ENCODE results near the gene GPR18.
"Not testable (repeated sequence)": the region's sequence is repeated elsewhere in the genome, so short reads cannot be mapped to it uniquely, and the experiment has no call there.

GPR18 gene

DNA sequence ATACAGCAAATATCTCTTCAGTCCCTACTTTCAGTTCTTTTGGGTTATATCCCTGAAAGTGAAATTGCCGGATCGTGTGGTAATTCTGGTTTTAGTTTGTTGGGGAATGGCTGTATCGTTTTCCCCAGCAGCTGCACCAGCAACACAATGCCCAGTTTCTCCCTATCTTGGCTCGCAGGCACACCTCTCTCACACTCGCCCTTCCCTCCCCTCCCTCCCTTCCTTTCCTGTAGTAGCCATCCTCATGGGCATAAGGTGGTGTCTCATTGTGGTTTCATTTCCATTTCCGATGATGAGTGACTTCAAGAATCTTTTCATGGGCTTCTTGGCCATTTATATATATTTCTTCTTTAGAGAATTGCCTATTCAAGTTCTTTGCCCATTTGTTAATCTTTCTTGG lies 8.6 kb upstream of the GPR18 start:
- no peak for DNase-seq (ENCODE audit: low spot score)

DNA sequence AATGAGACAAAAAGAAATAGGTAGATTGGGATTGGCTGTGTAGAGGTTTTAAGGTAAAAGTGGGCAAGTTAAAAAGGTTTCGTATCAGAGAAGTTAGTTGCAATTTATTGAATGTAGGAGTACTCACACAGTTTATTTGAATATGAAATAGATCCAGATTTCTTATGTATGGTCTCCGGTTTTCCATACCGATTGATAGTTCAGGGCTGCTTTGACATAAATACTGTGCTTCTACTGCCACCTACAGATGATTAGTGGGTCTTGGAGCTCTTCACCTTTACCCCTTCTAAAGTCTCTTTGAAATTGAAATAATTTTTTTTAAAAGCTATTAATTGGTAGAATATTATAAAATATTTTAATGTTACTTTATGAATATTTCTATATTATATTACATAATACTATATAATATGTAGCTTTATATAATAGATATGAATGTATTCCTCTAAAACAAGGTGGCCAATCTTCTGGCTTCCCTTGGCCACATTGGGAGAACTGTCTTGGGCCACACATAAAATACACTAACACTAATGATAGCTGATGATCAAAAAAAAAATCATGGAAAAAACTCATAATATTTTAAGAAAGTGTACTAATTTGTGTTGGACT lies 7.7 kb upstream of the GPR18 start:
- peak; percentile 58 for DNase-seq (ENCODE audit: low spot score)

DNA sequence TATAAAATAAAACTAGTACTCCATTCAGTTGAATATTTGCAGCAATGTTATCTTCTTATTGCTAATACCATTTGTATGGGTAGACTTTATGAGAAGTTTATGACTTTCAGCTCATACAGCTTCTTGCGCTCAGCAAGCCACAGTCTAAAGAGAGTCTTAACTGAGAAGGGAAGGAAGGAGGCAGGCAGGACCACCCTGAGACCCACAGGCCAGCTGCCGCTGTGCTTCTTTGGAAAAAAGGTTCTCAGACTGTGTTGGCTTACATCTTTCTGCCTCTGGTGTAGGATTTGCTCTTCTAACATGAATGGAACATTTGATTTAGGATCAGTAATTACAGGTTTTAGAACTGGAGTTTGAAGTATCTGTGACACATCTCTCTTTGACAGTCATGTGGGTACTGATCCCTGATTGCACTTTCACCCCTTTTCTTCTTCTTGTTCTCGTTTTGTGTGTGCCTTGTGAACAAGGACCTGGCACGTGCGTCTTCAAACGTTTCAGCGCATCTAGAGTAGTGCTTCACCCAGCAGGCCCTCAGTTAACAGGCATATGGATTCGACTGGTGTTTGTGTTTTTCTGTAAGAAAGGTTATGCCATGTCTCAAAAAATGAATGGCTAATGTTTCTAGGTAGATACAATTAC lies 7.1 kb upstream of the GPR18 start:
- DNase-seq (ENCODE audit: low spot score) = no peak

DNA sequence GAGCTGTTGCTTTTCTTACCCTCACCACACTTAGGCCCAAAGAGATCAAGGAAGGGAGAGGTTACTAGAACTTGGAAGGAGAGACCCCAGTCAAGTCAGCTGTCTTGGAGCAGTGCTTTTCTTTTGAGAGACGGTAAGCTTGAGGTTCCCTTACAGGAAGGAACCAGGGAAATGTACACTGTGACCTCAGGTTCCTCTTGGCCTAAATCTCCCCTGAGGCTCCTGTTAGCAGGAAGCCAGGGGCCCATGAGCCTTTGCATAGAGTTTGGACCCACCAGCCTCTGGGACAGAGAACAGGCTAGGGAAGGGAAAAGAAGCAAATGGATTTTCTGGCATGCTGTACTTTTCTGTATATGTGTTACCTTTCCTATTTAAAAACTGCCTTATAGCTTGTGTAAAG lies 5.9 kb upstream of the GPR18 start:
- DNase-seq (ENCODE audit: low spot score) = no peak

DNA sequence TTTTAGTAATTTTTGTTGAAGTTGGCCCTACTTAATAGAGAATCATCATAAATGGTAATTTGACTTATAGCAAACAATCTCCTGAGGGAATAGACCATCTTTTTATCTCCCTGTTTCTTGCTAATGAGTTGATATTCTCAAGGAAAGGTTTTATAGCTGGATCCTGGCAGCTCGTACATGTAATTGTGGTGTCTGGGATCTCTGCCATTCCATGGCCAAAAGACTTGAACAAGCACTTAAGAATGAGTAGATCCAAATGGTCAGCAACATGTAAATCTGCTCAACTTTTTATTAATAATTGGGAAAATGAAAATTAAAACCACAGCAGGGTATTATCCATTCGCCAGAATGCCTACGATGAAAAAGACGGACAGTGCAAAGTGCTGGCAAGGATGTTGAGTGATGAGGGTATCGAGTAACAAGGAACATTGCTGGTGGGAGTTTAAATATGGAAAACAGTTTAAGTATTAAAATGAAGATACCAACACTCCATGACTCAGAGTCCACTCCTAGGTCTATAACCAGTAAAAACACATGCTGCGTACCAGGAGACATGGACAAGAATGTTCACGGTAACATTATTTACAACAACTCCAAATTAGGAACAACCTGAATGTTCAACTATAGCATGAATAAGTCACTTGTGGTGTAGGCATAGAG lies 5.1 kb upstream of the GPR18 start:
- DNase-seq (ENCODE audit: low spot score) = no peak

DNA sequence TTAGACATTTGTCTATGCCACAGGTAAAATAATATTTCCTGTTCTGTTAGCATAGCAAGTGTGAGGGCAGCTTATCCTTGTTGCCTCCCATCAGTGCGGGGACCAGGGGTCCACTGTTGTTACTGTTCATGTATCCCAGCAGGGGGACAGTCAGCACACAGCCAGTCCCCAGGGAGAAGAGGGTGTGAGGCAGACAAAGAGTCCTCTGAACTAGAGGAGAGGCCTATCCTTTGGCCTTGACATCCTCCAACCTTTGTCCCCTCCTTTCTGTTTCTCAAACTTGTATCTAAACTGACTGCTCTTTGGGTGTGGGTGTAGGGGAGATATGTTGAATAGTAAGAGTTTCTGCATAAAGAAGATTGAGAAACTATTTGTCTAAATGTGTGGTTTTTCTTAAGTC lies 2.9 kb upstream of the GPR18 start:
- no peak for DNase-seq (ENCODE audit: low spot score)

DNA sequence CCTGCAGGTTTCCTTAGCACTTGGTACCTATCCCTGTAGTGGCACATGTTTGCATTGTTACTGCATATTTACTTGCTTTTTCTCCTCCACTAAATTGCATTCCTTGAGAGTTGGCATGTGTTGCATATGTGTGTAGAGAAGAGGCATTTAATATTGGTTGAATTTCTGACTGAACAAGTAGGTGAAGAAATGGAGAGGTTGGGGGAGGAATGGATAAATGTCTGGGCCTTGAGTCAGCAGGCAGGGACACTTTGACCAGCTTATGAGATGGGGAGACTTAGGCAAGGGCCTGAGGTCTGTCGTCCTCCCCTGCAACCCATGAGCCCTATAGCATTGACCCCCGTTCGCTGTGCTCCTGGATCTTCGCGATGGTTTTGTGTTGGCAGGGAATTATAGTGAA lies 2.0 kb upstream of the GPR18 start:
- DNase-seq (ENCODE audit: low spot score) = peak; percentile 22

DNA sequence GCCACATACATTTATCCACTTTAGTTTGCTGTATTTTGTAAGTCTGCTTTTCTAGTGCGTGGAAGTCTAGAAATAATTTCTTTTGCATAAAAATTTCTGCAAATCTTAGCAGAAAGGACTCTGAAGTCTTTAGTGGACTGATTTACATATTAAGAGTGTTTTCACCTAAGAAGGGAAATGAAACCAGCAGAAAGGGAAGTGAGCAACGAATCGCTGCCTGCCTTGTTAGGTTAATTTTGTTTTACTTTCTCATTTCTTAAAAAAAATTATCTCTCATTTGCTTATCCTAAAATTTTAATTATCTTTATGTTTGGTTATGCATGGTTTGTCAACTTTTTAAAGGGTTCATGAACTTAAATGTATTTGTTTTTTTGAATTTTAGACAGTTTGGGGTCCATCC lies 767 bp upstream of the GPR18 start:
- DNase-seq (ENCODE audit: low spot score) = no peak

DNA sequence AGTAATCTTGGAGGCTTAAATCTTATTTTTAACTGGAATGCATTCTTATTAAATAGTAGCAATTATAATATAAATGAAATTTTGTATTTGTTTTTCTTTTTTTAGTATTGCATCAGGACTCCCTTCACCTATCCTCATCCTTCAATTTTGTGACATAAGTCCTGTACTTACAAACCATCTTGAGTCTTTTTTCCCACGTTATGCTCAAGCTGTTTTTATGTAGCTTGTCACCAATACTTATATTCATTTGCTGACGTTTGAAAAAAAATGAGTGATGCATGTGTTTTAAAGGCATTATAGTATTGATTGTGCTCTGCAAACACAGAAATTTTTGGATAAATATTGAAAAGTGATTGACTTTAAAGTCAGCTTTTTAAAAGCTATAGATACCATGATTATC lies 888 bp downstream of the GPR18 start:
- no peak for DNase-seq (ENCODE audit: low spot score)

DNA sequence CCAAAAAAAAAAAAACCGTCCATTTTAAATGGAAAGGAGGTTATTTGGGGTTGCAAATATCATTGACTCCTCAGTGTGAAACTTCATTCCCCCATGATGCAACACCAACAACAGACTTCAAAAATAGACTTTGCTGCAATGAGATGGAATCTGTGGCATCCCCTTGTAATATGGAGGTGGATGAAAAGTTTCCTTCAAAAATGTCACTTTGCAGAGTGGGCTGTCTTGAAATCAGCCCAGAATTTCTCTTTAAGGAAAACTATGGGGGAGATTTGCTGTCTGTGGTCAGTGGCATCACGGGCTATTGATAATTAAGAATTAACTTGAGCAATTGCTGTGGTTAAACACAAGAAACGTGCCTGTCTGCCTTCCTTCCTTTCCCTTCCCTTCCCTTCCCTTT lies 1.5 kb downstream of the GPR18 start:
- DNase-seq (ENCODE audit: low spot score) = peak; percentile 61

DNA sequence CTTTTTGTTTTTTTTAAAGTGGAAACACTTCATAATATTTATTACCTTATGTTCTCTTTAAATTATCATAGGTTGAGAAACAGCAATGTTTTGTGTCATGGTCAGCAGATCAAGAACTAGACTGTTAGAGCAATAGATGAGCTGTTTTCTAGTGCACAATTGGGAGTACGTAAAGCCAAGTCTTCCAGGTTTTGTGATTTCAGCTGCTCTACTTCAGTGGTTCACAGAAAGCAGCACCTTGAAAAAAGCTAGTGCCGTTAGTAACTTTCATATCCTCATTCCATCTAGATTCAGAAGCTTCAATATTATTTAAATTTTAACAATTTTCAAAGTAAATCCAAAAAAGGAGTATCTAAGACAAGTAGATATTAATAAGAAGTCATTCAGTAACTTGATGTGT lies 1.9 kb downstream of the GPR18 start:
- DNase-seq (ENCODE audit: low spot score) = no peak

DNA sequence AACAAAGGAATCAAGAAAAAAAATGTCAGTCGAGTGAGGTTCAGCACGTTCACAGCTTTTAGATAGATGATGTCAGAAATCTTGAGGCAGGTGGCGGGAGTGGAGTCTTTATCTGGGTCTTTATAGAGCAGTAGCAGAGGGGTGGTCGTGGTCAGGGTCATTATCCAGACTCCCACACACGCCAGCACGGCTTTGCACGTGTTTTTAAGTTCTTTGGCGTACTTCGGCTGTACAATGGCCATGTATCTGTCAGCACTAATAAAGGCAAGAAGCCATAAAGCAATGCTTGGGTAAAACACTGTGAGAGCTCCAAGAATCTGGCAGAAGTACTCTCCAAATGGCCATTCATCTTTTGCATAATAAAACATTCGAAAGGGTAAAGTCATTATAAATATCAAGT lies 2.9 kb downstream of the GPR18 start:
- no peak for DNase-seq (ENCODE audit: low spot score)

DNA sequence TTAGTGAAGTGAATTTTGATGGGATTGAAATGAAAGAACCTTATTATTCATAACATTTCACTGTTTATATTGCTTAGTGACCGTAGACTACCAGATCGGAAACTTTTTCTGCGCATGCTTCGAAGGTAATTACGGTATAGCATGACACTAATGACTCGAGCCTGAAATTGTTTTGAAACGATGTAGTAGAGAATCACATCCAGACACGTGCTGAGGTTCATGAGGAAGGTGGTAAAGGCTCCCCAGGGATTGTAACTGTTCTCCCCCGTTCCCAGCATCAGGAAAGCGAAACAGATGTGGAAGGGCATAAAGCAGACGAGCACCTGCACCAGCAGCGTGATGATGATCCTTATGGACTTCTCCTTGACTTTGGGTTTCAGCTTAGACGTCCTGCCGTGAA lies 3.3 kb downstream of the GPR18 start:
- no peak for DNase-seq (ENCODE audit: low spot score)

DNA sequence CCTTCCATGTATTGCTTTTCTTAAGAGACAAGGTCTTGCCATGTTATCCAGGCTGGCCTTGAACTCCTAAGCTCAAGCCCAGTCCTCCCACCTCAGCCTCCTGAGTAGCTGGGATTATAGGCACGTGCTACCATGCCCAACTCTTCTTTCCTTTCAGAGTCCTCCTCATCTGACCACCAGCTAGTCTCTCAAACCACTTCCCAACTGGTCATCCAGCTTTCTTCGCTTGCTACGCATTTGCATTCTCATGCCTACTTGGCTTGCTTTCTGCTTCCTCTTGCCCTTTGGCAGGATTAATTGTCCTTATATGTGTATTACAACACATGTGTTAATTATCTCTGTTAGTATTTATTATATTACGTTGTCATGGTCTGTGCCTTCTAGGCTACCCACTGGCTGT lies 6.3 kb downstream of the GPR18 start:
- no peak for DNase-seq (ENCODE audit: low spot score)

DNA sequence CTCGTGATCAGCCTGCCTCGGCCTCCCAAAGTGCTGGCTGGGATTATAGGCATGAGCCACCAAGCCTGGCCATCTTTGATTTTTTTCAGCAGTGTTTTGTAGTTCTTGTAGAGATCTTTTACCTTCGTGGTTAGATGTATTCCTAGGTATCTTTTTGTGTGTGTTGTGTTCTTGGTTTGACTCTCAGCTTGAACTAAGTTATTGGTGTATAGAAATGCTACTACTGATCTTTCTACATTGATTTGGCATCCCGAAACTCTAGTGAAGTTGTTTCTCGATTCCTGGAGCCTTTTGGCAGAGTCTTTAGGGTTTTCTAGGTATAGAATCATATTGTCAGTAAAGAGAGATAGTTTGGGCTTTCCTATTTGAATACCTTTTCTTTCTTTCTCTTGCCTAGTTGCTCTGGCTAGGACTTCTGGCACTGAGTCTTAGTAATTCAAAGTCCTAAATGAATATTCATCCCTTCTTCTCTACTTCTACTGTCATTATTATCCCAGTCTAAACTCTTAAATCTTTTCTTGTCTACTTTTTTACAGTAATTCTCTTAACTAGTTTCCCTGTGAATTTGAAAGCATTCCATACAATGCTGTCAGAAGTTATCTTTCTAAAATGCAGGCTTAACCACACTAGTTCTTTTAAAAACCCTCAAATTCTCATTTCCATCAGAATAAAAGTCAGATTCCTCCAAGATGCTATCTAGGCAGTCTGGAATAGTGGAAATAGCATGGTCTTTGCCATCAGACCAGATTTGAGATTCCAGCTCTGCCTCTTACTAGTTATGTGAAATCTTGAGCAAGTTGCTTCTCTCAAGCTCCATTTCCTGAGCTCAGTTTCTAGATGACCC lies 7.0 kb downstream of the GPR18 start:
- DNase-seq (ENCODE audit: low spot score) = no peak

DNA sequence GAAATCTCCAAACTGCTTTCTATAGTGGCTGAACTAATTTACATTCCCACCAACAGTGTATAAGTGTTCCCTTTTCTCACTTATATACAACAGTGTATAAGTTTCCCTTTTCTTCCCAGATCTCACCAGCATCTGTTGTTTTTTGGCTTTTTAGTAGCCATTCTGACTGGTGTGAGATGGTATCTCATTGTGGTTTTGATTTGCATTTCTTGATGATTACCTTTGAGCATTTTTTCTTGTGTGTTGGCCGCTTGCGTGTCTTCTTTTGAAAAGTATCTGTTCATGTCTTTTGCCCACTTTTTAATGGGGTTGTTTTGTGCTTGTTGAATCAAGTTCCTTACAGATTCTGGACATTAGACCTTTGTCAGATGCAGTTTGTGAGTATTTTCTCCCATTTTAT lies 8.6 kb downstream of the GPR18 start:
- DNase-seq (ENCODE audit: low spot score) = not testable (repeated sequence)

DNA sequence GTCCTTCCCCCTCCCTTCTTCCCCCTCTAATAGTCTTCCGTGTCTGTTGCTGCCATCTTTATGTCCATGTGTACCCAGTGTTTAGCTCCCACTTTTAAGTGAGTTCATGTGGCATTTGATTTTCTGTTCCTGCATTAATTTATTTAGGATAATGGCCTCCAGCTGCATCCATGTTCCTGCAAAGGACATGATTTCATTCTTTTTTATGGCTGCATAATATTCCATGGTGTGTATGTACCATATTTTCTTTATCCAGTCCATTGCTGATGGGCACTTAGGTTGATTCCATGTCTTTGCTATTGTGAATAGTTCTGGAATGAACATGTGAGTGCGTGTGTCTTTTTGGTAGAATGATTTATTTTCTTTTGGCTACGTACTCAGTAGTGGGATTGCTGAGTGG lies 9.0 kb downstream of the GPR18 start:
- DNase-seq (ENCODE audit: low spot score) = not testable (repeated sequence)

DNA sequence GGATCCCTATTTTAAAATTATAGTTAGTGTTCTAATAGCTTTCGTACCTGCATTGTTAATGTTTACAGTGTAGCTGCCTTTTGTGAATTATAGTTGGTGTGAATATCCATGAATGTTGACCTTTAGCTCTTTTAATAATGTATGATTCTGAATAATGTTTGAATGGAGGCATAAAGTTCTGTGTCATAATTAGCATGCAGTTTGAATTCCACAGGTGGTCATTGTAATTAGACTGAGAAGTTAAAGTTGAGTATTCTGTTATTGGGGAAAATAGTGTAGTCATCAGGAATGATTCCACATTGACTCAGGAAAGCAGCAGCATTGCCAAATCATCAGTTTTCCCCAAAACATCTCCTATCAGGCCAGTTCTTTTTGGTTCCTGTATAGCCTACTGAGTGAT lies 12.1 kb downstream of the GPR18 start:
- DNase-seq (ENCODE audit: low spot score) = no peak

DNA sequence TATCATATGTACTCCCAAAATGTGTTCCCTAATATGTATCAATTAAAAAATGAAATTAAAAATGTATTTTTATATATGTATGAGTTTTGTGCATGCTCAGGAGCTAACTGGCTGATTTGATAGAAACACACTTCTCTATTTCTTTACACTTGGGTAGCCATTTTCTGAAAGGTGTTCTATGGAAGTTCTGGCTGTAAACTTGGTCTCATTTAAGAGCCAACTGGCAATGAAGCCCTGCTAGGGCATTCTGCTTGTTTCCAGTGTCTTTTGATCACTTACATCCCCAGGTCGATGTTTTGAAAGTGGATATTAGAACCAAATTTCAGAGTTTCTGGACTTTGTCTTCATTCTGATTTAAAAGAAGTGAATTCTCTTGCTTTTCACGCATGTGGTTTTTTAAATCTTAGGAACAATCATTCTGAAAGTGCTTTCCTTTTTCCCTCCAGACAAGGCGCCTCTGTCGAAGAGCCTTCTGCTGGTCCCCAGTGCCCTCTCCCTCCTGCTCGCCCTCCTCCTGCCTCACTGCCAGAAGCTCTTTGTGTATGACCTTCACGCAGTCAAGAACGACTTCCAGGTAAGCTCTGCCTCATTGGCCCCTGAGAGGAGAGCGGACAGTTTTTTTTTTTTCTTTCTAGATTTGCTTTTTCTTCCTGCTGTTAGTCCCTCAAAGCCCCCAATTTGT lies 20.1 kb downstream of the GPR18 start:
- no peak for DNase-seq (ENCODE audit: low spot score)

DNA sequence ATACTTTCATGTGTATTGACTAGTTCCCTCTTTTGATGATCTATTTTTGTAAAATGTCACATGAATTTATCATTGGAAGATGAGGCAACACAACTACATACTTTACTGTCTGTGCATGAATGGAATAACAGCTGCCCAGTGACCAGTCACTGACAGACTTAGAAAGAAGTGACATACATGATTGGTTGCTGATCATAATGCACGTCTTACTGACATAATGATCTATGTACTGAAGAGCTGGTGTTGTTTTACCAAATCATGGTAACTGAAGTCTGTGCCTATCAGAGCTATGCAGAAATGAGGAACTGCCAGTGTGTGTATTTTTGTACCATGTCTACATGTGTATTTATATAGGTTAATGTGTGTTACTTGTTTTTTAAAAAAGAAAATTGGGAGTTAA lies 26.5 kb downstream of the GPR18 start:
- DNase-seq (ENCODE audit: low spot score) = no peak

DNA sequence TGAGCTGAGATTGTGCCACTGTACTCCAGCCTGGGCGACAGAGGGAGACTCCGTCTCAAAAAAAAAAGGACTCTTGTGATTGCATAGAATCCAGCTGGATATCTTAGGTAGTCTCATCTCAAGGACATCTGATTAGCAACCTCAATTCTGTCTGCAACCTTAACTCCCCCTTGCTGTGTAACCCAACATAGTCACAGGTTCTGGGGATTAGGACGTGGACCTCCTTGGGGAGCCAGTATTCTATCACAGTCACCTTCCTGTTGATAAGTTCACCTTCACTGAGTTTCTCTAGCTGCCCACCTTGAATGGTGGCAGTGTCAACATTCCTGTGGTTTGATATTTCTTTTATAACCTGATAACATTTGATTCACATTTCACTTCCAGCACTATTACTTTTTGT lies 27.2 kb downstream of the GPR18 start:
- DNase-seq (ENCODE audit: low spot score) = no peak

DNA sequence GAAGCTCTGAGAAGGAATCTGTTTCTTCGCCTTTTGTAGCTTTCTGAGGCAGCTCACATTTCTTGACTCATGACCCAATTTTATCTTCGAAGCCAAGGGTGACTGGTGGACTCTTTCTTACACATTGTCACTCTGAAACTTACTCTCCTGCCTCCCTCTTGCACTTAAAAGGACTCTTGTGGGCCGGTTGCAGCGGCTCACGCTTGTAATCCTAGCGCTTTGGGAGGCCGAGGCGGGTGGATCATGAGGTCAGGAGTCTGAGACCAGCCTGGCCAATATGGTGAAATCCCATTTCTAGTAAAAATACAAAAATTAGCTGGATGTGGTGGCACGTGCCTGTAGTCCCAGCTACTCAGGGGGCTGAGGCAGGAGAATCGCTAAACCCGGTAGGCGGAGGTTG lies 27.6 kb downstream of the GPR18 start:
- DNase-seq (ENCODE audit: low spot score) = not testable (repeated sequence)

Measured in AG20443 (cell line).